ENCODE measurements around the gene LCP2.

Gene LCP2

DNA sequence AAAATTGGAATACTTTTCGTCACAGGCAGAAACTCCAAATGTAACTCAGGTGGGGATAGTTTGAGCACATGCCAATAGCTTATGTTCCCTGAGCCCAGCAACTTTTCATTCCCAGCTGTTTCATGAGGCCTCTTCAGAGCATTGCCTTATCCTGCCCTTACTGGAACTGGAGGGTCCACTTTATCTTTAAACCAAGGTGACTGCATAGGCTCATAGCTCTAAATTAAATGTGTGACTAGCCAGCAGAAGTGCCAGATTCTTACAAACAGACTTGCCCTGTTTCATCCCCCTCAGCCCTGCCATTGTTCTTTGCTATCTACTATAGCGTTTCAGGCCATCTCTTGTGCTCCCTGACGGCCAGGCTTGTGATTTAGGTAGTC lies 8.1 kb upstream of the LCP2 start:
- peaks cover 35% of the 10 kb centered on the region for H3K4me1 ChIP-seq (ENCODE audit: control insufficient read depth, insufficient read depth, low read length)
- no peak overlapping the region for H3K27ac ChIP-seq (ENCODE audit: low read depth, low read length)
- no peaks in the 10 kb centered on the region for H3K36me3 ChIP-seq (ENCODE audit: control insufficient read depth, insufficient read depth, low read length)
- no peak overlapping the region for H3K9ac ChIP-seq (ENCODE audit: low read length)
- no peak overlapping the region for H3K4me3 ChIP-seq (ENCODE audit: low read depth, low read length)
- no peaks in the 10 kb centered on the region for H3K9me3 ChIP-seq (ENCODE audit: control insufficient read depth, insufficient read depth, low read depth, low read length)
- H3K27me3 ChIP-seq (ENCODE audit: control insufficient read depth, insufficient read depth, low read length): no peaks in the 10 kb centered on the region

DNA sequence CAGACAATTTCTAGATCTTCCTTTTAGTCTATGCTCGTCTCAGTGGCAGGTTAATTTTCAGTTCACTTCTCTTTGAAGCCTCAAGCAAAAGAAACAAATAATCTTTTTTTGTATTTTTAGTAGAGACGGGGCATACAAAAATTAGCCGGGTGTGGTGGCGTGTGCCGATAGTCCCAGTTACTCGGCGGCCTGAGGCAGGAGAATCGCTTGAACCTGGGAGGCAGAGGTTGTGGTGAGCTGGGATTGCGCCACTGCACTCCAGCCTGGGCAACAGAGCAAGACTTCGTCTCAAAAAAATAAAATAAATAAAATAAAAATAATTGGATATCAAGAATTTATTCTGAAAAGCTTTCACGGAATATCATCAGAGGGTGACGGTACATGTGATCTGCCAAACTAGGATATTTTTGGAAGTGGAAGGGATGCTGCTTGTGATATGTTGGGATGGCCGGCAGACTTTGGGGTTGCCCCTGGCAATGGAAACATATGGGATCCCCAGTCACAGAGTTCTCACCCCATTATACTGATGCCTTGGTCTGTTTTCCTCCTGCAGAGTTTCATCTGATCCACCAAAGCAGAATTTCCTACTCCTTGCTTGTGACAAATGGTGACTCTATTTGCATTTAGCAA lies 7.6 kb upstream of the LCP2 start:
- no peaks in the 10 kb centered on the region for H3K27me3 ChIP-seq (ENCODE audit: control insufficient read depth, insufficient read depth, low read length)
- no peak overlapping the region for H3K27ac ChIP-seq (ENCODE audit: low read depth, low read length)
- H3K36me3 ChIP-seq (ENCODE audit: control insufficient read depth, insufficient read depth, low read length): no peaks in the 10 kb centered on the region
- no peaks in the 10 kb centered on the region for H3K9me3 ChIP-seq (ENCODE audit: control insufficient read depth, insufficient read depth, low read depth, low read length)
- H3K9ac ChIP-seq (ENCODE audit: low read length): no peak overlapping the region
- peaks cover 30% of the 10 kb centered on the region for H3K4me1 ChIP-seq (ENCODE audit: control insufficient read depth, insufficient read depth, low read length)
- no peak overlapping the region for H3K4me3 ChIP-seq (ENCODE audit: low read depth, low read length)

DNA sequence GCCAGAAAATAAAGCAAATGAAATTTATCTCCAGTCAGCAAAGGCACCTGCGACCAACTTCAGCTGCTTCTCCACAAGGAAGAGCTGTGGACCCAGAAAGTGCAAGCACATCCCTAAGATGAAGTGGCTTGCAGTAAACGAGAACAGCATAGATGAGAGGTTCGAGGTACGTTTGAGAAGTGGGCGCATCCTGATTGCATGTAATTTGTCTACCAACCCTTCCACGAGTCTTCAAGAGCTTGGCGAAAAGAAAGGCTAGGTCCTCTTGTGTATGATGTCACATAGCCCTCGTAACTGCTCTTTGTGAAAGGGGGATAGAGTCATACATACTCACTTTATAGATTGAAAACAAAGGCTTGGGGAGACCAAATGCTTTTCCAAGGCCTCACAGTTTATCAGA lies 6.0 kb upstream of the LCP2 start:
- H3K27me3 ChIP-seq (ENCODE audit: control insufficient read depth, insufficient read depth, low read length): no peaks in the 10 kb centered on the region
- no peak overlapping the region for H3K27ac ChIP-seq (ENCODE audit: low read depth, low read length)
- no peaks in the 10 kb centered on the region for H3K36me3 ChIP-seq (ENCODE audit: control insufficient read depth, insufficient read depth, low read length)
- H3K4me3 ChIP-seq (ENCODE audit: low read depth, low read length): no peak overlapping the region
- H3K9me3 ChIP-seq (ENCODE audit: control insufficient read depth, insufficient read depth, low read depth, low read length): no peaks in the 10 kb centered on the region
- H3K4me1 ChIP-seq (ENCODE audit: control insufficient read depth, insufficient read depth, low read length): peaks cover 30% of the 10 kb centered on the region
- H3K9ac ChIP-seq (ENCODE audit: low read length): no peak overlapping the region

DNA sequence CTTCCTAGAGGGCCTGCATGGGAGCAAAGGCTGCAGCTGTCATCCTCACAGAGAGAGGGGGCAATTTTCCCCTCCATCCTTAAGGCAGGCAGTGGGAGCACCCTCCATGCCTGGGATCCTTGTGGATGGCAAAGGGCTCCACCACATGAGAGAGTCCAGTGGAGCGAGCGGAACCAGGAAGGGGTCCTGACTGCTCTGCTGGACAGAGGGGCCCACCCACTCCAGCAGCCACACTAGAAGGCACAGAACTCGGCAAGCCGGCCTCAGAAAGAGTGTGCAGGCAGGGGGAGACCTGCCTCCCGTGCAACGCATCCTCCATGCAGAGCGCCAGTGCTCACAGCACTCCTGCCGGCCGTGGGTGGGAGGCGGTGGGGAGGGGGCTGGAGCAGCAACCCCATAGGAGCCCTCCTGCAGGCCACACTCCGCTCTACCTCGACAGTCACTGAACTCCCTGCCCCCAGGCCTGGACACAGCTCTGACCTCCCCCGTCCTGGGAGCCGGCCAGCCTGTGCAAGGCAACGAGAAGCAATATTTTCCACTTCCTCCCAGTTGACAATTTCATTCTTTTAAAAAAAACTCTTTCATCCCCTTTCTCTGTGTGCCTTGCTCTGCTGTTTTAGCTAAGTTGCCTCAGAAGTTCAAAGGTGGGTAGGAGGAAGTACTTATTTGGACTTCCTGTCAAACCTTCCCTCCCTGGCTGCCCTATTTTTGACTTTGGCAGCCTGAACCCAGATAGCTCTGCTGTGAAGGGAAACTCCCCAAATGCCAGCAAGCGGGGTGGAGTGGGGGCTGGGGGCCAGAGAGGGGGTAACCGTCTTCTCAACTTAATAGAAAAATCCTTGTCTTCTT lies 5.3 kb upstream of the LCP2 start:
- peaks cover 31% of the 10 kb centered on the region for H3K4me1 ChIP-seq (ENCODE audit: control insufficient read depth, insufficient read depth, low read length)
- no peaks in the 10 kb centered on the region for H3K9me3 ChIP-seq (ENCODE audit: control insufficient read depth, insufficient read depth, low read depth, low read length)
- no peaks in the 10 kb centered on the region for H3K36me3 ChIP-seq (ENCODE audit: control insufficient read depth, insufficient read depth, low read length)
- no peak overlapping the region for H3K9ac ChIP-seq (ENCODE audit: low read length)
- H3K27ac ChIP-seq (ENCODE audit: low read depth, low read length): no peak overlapping the region
- no peaks in the 10 kb centered on the region for H3K27me3 ChIP-seq (ENCODE audit: control insufficient read depth, insufficient read depth, low read length)
- no peak overlapping the region for H3K4me3 ChIP-seq (ENCODE audit: low read depth, low read length)

DNA sequence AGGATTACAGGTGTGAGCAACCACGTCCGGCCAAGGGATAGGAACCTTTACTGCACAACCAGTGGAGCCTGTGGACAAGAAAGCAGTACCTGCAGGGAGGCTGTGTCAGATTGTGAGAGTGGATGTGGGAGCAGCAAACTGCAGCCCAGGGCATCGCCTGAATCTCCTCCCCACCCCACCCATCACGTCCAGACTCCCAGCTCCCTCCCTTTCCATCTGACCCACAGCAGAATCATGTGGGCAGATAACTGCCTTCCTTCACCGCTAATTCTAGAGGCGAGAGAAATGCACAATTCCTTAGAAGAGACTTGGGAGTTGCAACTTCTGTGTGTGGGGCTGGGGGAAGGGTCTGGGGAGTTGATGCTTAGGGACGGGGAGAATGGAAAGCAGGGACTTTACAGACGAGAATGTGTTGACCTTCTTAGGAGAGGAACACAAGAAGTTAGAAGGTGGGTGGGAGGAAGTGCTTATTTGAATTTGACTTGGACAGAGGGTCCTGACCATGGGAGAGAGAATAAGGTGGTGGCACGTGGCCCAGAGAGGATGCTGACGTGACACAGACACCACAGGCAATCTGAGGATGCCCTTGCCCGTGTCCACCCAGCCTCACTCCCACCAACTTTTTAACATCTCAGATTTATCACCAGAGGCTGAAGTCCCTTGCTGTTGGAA lies 4.5 kb upstream of the LCP2 start:
- H3K27me3 ChIP-seq (ENCODE audit: control insufficient read depth, insufficient read depth, low read length): no peaks in the 10 kb centered on the region
- peaks cover 28% of the 10 kb centered on the region for H3K4me1 ChIP-seq (ENCODE audit: control insufficient read depth, insufficient read depth, low read length)
- no peak overlapping the region for H3K4me3 ChIP-seq (ENCODE audit: low read depth, low read length)
- H3K36me3 ChIP-seq (ENCODE audit: control insufficient read depth, insufficient read depth, low read length): no peaks in the 10 kb centered on the region
- no peaks in the 10 kb centered on the region for H3K9me3 ChIP-seq (ENCODE audit: control insufficient read depth, insufficient read depth, low read depth, low read length)
- H3K9ac ChIP-seq (ENCODE audit: low read length): no peak overlapping the region
- no peak overlapping the region for H3K27ac ChIP-seq (ENCODE audit: low read depth, low read length)

DNA sequence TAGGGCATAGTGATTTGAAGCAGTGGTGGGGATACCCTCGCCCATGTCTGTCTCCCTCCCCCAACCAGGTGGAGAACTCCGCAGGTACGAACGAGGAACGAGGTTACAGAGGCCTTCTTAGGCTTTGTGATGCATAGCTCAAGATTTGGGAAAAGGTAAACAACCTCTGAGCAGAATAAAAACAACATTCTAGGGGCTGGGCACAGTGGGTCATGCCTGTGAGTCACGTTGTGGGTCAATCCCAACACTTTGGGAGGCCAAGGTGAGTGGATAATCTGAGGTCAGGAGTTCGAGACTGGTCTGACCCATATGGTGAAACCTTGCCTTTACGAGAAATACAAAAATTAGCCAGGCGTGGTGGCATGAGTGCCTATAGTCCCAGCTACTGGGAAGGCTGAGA lies 3.6 kb upstream of the LCP2 start:
- Histone ChIP-seq H3K27me3 (ENCODE audit: control insufficient read depth, insufficient read depth, low read length) (no peaks in the 10 kb centered on the region), H3K9me3 (ENCODE audit: control insufficient read depth, insufficient read depth, low read depth, low read length) (no peaks in the 10 kb centered on the region), H3K9ac (ENCODE audit: low read length) (no peak overlapping the region), H3K4me1 (ENCODE audit: control insufficient read depth, insufficient read depth, low read length) (peaks cover 22% of the 10 kb centered on the region), H3K27ac (ENCODE audit: low read depth, low read length) (no peak overlapping the region), H3K4me3 (ENCODE audit: low read depth, low read length) (no peak overlapping the region), H3K36me3 (ENCODE audit: control insufficient read depth, insufficient read depth, low read length) (no peaks in the 10 kb centered on the region)

DNA sequence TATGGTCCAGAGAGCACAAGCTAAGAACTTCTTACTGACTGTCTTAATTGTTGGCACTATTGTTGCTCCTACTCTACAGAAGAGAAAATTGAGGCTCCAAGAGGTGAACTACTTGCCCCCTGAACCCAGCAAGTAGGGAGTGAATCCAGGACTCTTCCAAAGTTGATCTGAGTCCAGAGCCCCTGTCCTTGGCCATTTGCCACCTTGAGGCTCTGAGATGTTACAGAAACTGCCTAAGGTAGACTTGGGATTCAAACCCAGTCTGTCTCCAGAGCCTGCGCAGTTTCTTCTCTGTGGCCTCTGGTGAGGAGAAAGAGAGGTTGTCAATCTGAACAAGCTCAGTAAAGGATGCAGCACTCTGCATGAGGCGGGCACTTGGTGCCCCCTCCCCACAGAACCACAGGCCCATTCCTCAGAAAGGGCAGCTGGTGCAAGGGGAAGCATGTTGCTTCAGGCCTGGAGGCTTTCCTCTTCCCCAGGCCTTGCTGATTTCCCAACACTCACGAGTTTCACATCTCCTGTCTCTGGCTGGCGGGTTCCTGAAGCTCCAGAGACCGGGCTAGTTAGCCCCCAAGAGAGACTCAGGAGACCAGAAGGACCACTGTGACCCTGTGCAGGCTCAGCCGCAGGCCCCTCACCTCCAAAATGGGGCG lies 2.9 kb upstream of the LCP2 start:
- no peaks in the 10 kb centered on the region for H3K9me3 ChIP-seq (ENCODE audit: control insufficient read depth, insufficient read depth, low read depth, low read length)
- peaks cover 20% of the 10 kb centered on the region for H3K4me1 ChIP-seq (ENCODE audit: control insufficient read depth, insufficient read depth, low read length)
- no peaks in the 10 kb centered on the region for H3K27me3 ChIP-seq (ENCODE audit: control insufficient read depth, insufficient read depth, low read length)
- H3K27ac ChIP-seq (ENCODE audit: low read depth, low read length): no peak overlapping the region
- H3K9ac ChIP-seq (ENCODE audit: low read length): no peak overlapping the region
- no peaks in the 10 kb centered on the region for H3K36me3 ChIP-seq (ENCODE audit: control insufficient read depth, insufficient read depth, low read length)
- H3K4me3 ChIP-seq (ENCODE audit: low read depth, low read length): no peak overlapping the region

DNA sequence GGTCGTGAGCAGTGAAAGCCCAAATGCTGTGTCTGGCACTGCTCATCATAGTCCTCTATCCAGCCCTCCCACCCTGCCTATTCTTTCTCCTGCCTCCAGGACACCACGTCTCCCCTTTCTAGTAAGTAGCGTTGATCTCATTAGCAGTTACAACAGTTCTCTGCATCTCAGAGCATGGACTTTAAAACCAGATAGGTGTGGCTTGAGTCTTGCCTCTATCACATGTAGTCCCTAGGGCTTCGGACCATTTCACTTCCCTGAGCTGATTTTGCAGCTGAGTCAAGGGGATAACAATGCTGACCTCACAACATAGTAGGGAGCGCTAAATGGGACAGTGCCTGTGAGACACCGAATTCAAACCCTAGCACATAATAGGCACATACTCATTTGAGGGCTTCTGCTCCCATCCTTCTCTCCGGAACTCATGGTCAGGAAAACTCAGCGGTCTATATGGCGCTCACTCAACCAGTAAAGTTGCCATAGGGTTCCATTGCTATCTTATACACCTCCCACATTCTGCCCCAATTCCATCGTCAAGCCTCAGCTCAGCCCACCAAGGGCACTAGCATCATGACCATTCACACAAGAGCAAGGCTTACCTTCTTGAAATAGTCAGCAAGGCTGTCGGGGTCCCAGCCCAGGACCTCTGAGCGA lies 515 bp downstream of the LCP2 start:
- Histone ChIP-seq H3K9me3 (ENCODE audit: control insufficient read depth, insufficient read depth, low read depth, low read length) (no peaks in the 10 kb centered on the region), H3K27me3 (ENCODE audit: control insufficient read depth, insufficient read depth, low read length) (no peaks in the 10 kb centered on the region), H3K27ac (ENCODE audit: low read depth, low read length) (no peak overlapping the region), H3K36me3 (ENCODE audit: control insufficient read depth, insufficient read depth, low read length) (no peaks in the 10 kb centered on the region), H3K4me1 (ENCODE audit: control insufficient read depth, insufficient read depth, low read length) (peaks cover 9% of the 10 kb centered on the region), H3K4me3 (ENCODE audit: low read depth, low read length) (no peak overlapping the region), H3K9ac (ENCODE audit: low read length) (no peak overlapping the region)

DNA sequence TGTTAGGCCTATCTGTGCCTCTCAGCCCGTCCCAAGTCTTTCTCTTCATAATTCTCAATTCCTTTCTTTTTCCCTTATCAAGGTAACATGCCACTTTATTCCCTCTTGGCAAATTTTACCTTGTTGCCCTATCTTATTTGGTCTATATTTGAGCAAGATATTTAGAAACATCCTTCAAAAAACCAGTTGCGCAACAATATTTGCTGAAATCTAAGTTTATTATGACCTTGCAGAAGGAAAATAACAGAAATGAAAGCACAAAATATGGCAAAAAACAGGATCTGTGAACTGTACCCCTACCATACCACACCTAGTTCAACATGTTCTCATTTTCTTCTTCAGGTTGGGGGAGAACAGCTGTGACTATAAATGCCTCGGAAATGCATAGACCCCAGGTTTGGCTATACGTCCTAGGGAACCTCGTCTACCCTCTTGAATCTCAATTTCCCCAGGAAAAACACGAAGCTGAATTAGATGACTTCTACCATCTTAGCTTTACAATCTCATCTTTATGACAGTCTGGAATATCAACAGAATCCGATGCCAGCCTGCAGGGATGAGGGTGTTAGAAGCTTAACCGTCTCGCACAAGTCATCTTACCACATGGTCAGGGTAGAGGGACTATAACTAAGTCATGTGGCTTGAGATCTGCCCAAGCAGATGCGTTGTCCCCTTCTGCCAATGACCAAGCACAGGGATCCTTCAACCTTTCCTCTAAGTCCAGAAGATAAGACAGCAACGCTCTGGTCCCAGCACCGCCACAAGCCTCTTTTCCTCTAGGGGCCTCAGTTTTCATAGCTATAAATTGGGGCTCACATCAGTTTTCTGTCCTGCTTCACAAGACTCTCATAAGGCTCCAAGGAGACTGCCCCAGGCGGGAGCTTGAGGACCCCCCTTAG lies 1.3 kb downstream of the LCP2 start:
- Histone ChIP-seq H3K9ac (ENCODE audit: low read length) (no peak overlapping the region), H3K27ac (ENCODE audit: low read depth, low read length) (no peak overlapping the region), H3K4me3 (ENCODE audit: low read depth, low read length) (no peak overlapping the region), H3K9me3 (ENCODE audit: control insufficient read depth, insufficient read depth, low read depth, low read length) (no peaks in the 10 kb centered on the region), H3K27me3 (ENCODE audit: control insufficient read depth, insufficient read depth, low read length) (no peaks in the 10 kb centered on the region), H3K4me1 (ENCODE audit: control insufficient read depth, insufficient read depth, low read length) (peaks cover 6% of the 10 kb centered on the region), H3K36me3 (ENCODE audit: control insufficient read depth, insufficient read depth, low read length) (no peaks in the 10 kb centered on the region)

DNA sequence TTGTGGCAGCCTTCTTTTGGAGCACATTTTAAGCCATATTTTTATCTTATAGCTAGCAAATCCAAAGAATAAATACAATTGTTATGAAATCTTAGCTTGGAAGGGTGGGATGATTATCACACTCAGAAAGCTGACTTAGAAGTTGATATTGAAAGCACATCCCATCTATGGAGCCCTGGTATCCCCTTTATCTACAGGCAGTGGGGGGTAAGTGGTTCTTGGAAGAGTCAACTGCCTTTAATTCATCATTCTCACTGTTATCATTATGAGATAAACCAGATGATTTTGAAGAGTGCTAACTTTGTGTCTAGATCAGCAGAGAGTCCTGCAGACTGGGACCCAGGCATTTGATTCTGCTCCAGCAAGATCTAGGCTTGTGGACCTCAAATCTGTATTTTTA lies 3.0 kb downstream of the LCP2 start:
- Histone ChIP-seq H3K27me3 (ENCODE audit: control insufficient read depth, insufficient read depth, low read length) (no peaks in the 10 kb centered on the region), H3K9ac (ENCODE audit: low read length) (no peak overlapping the region), H3K36me3 (ENCODE audit: control insufficient read depth, insufficient read depth, low read length) (no peaks in the 10 kb centered on the region), H3K4me1 (ENCODE audit: control insufficient read depth, insufficient read depth, low read length) (peaks cover 3% of the 10 kb centered on the region; the same call in 1 of the 2 replicates), H3K27ac (ENCODE audit: low read depth, low read length) (no peak overlapping the region), H3K9me3 (ENCODE audit: control insufficient read depth, insufficient read depth, low read depth, low read length) (peaks cover 11% of the 10 kb centered on the region), H3K4me3 (ENCODE audit: low read depth, low read length) (no peak overlapping the region)
